IMR-90 (cell line): ENCODE measurements around the gene PACS1. TPM values are rescaled to one million over a fixed set of nuclear protein-coding genes. Genes with fewer than 3 reads are reported as not detected.
A peak's percentile ranks its signal among the peaks of the same experiment; 100 is the strongest.

Source experiments
- ATAC-seq: fragments of 200-7000 bp; cut with Tn5 transposase; 2 replicates; pipeline ENCODE4 v1.9.1; 2020; ENCODE audit warnings: low read depth, mild to moderate bottlenecking, moderate library complexity
- BruUV-seq: library from RNA; stranded (reverse); fragments of 400-500 nt; replicated peaks from 2 replicates; lab custom pipeline; 2021; lab: Mats Ljungman, UMichigan
- CTCF ChIA-PET: fragments of 300-600 bp; formaldehyde crosslinking; extraction: SDS; loops from one replicate; lab custom pipeline; 2021; ENCODE audit warnings: antibody characterized with exemption; lab: Yijun Ruan, JAX
- POLR2A ChIA-PET: fragments of 300-600 bp; sonication (Branson Sonifier 250); formaldehyde crosslinking; loops from one replicate; lab custom pipeline; 2022; ENCODE audit warnings: antibody characterized with exemption; ENCODE audit not compliant: unreplicated experiment; lab: Charles Lee
- DNase-seq: peaks from one replicate; pipeline ENCODE4 v3.0.0; 2013
- H2AFZ ChIP-seq: replicated peaks from 2 replicates; pipeline ENCODE3; 2013; ENCODE audit warnings: low read length, mild to moderate bottlenecking; ENCODE audit not compliant: poor library complexity
- H2AK5ac ChIP-seq: 2 replicates; pipeline ENCODE4 v1.6.1; 2013; ENCODE audit warnings: low read depth, low read length, inconsistent platforms
- H2AK9ac ChIP-seq: replicated peaks from 2 replicates; pipeline ENCODE3; 2013; ENCODE audit warnings: mild to moderate bottlenecking, low read depth, low read length, moderate library complexity; ENCODE audit not compliant: poor library complexity
- H2BK120ac ChIP-seq: 2 replicates; pipeline ENCODE4 v1.6.1; 2013; ENCODE audit warnings: low read depth, low read length, inconsistent platforms
- H2BK15ac ChIP-seq: 3 replicates; pipeline ENCODE4 v1.6.1; 2013; ENCODE audit warnings: low read depth, low read length, inconsistent platforms
- H2BK20ac ChIP-seq: 2 replicates; pipeline ENCODE4 v1.6.1; 2013; ENCODE audit warnings: low read depth, mild to moderate bottlenecking, inconsistent platforms, low read length, moderate library complexity
- H2BK5ac ChIP-seq: 2 replicates; pipeline ENCODE4 v1.6.1; 2013; ENCODE audit warnings: mild to moderate bottlenecking, low read depth, low read length, inconsistent platforms; ENCODE audit not compliant: poor library complexity, severe bottlenecking
- H3K14ac ChIP-seq: replicated peaks from 2 replicates; pipeline ENCODE4 v1.6.1; 2013; ENCODE audit warnings: low read depth, low read length, inconsistent platforms
- H3K18ac ChIP-seq: 2 replicates; pipeline ENCODE4 v1.6.1; 2013; ENCODE audit warnings: low read depth, low read length, control low read depth
- H3K23ac ChIP-seq: 2 replicates; pipeline ENCODE4 v1.6.1; 2013; ENCODE audit warnings: low read depth, low read length, inconsistent platforms
- H3K27ac ChIP-seq: 2 replicates; pipeline ENCODE4 v1.5.1; 2013; ENCODE audit warnings: mild to moderate bottlenecking, control low read depth, low read length; ENCODE audit not compliant: insufficient read depth
- H3K27me3 ChIP-seq: 2 replicates; pipeline ENCODE4 v1.6.1; 2013; ENCODE audit warnings: low read length; ENCODE audit not compliant: control insufficient read depth, insufficient read depth
- H3K36me3 ChIP-seq: 2 replicates; pipeline ENCODE4 v1.6.1; 2013; ENCODE audit warnings: low read length, mixed read lengths; ENCODE audit not compliant: control insufficient read depth, insufficient read depth
- H3K4ac ChIP-seq: 2 replicates; pipeline ENCODE4 v1.6.1; 2013; ENCODE audit warnings: low read depth, low read length, inconsistent platforms
- H3K4me1 ChIP-seq: 2 replicates; pipeline ENCODE4 v1.6.1; 2013; ENCODE audit warnings: low read length, mixed read lengths; ENCODE audit not compliant: control insufficient read depth, insufficient read depth
- H3K4me2 ChIP-seq: 2 replicates; pipeline ENCODE4 v1.6.1; 2013; ENCODE audit warnings: low read depth, mild to moderate bottlenecking, control low read depth, low read length, moderate library complexity
- H3K4me3 ChIP-seq: 2 replicates; pipeline ENCODE4 v1.5.1; 2013; ENCODE audit warnings: low read depth, mild to moderate bottlenecking, control low read depth, low read length, moderate library complexity; ENCODE audit not compliant: insufficient read depth
- H3K56ac ChIP-seq: 2 replicates; pipeline ENCODE4 v1.6.1; 2013; ENCODE audit warnings: low read length, inconsistent platforms; ENCODE audit not compliant: insufficient read depth; ENCODE audit errors: extremely low read depth
- H3K79me1 ChIP-seq, 2 experiments: 2 replicates each; pipeline ENCODE4 v1.6.1; 2013; ENCODE audit warnings: low read length in 2 of 2, inconsistent platforms in 1 of 2, low read depth in 1 of 2
- H3K9ac ChIP-seq: 2 replicates; pipeline ENCODE4 v1.6.1; 2013; ENCODE audit warnings: low read depth, low read length, control low read depth
- H3K9me1 ChIP-seq: 2 replicates; pipeline ENCODE4 v1.6.1; 2013; ENCODE audit warnings: low read length, inconsistent platforms; ENCODE audit not compliant: insufficient read depth
- H3K9me3 ChIP-seq: 2 replicates; pipeline ENCODE4 v1.6.1; 2013; ENCODE audit warnings: low read length; ENCODE audit not compliant: control insufficient read depth, insufficient read depth
- H4K20me1 ChIP-seq: 2 replicates; pipeline ENCODE4 v1.6.1; 2013; ENCODE audit warnings: low read length, inconsistent platforms; ENCODE audit not compliant: insufficient read depth
- H4K5ac ChIP-seq: 2 replicates; pipeline ENCODE4 v1.6.1; 2013; ENCODE audit warnings: mild to moderate bottlenecking, low read depth, low read length, control low read depth
- H4K8ac ChIP-seq, 2 experiments: 2 replicates each; pipeline ENCODE4 v1.6.1; 2013; ENCODE audit warnings: low read depth in 2 of 2, low read length in 2 of 2, control low read depth in 1 of 2, inconsistent platforms in 1 of 2
- H4K91ac ChIP-seq: 2 replicates; pipeline ENCODE4 v1.6.1; 2013; ENCODE audit warnings: low read depth, low read length, inconsistent platforms; ENCODE audit not compliant: insufficient read depth
- BHLHE40 ChIP-seq: fragments of 150-350 bp; IDR thresholded peaks from 2 replicates; pipeline ENCODE4 v1.6.1; 2016; ENCODE audit warnings: mild to moderate bottlenecking, low read depth, low read length
- CEBPB ChIP-seq: IDR thresholded peaks from 2 replicates; pipeline ENCODE4 v1.6.1; 2012; ENCODE audit warnings: low read depth, low read length, improper control_type of control experiment
- CHD1 ChIP-seq: IDR thresholded peaks from 2 replicates; pipeline ENCODE4 v1.6.1; 2012; ENCODE audit warnings: low read depth, low read length, improper control_type of control experiment
- CTCF ChIP-seq: conservative IDR thresholded peaks from 2 replicates; pipeline ENCODE4 v1.5.1; 2012; ENCODE audit warnings: mild to moderate bottlenecking, low read depth, low read length, improper control_type of control experiment
- ELK1 ChIP-seq: fragments of 150-350 bp; IDR thresholded peaks from 2 replicates; pipeline ENCODE4 v1.6.1; 2016; ENCODE audit warnings: low read depth, mild to moderate bottlenecking, low read length, moderate library complexity, borderline replicate concordance
- FOS ChIP-seq: fragments of 150-350 bp; IDR thresholded peaks from 2 replicates; pipeline ENCODE4 v1.6.1; 2016; ENCODE audit warnings: low read depth, low read length
- MAFK ChIP-seq: IDR thresholded peaks from 2 replicates; pipeline ENCODE4 v1.6.1; 2012; ENCODE audit warnings: low read depth, low read length, improper control_type of control experiment
- MAZ ChIP-seq: IDR thresholded peaks from 2 replicates; pipeline ENCODE4 v1.6.1; 2012; ENCODE audit warnings: low read depth, mild to moderate bottlenecking, low read length, improper control_type of control experiment, moderate library complexity, borderline replicate concordance
- MXI1 ChIP-seq: IDR thresholded peaks from 2 replicates; pipeline ENCODE4 v1.6.1; 2012; ENCODE audit warnings: low read depth, mild to moderate bottlenecking, low read length, moderate library complexity, borderline replicate concordance
- NFE2L2 ChIP-seq: fragments of 150-350 bp; IDR thresholded peaks from 2 replicates; pipeline ENCODE4 v1.6.1; 2016; ENCODE audit warnings: low read depth, mild to moderate bottlenecking, low read length
- POLR2A ChIP-seq: IDR thresholded peaks from 2 replicates; pipeline ENCODE4 v1.6.1; 2012; ENCODE audit warnings: mild to moderate bottlenecking, low read depth, low read length
- RAD21 ChIP-seq: IDR thresholded peaks from 2 replicates; pipeline ENCODE4 v1.6.1; 2012; ENCODE audit warnings: low read length, improper control_type of control experiment
- RCOR1 ChIP-seq: IDR thresholded peaks from 2 replicates; pipeline ENCODE4 v1.6.1; 2012; ENCODE audit warnings: mild to moderate bottlenecking, low read length, improper control_type of control experiment; ENCODE audit not compliant: insufficient replicate concordance
- RFX5 ChIP-seq: IDR thresholded peaks from 2 replicates; pipeline ENCODE4 v1.8.0; 2012; ENCODE audit warnings: low read depth, mild to moderate bottlenecking, low read length, moderate library complexity
- USF2 ChIP-seq: fragments of 150-350 bp; IDR thresholded peaks from 2 replicates; pipeline ENCODE4 v1.6.1; 2017; ENCODE audit warnings: mild to moderate bottlenecking, antibody characterized with exemption, low read length, low read depth
- WGBS, 2 experiments: methylation state at CpG; one replicate each; pipeline versions ENCODE4 v1.1.5 to v1.1.7; 2013; ENCODE audit warnings: missing lambda C conversion rate in 2 of 2; ENCODE audit not compliant: insufficient read length in 1 of 2; ENCODE audit errors: extremely low coverage in 2 of 2; 5-methylcytosine and 5-hydroxymethylcytosine counted together
- dilution Hi-C: fragments of 300-500 bp; cut with HindIII; formaldehyde crosslinking; loops from one replicate; pipeline ENCODE4 v1.14.3; 2018; ENCODE audit warnings: low sequenced_read_pairs; ENCODE audit not compliant: unreplicated experiment
- in situ Hi-C: fragments of 300-500 bp; cut with MboI; formaldehyde crosslinking; loops from 3 replicates; pipeline ENCODE4 v1.14.3; 2019; ENCODE audit warnings: low sequenced_read_pairs, inconsistent platforms, mixed read lengths
- intact Hi-C: fragments of 100-400 bp; cut with micrococcal nuclease; formaldehyde crosslinking; loops from 2 replicates; pipeline ENCODE4 v1.10.0; 2022
- polyA plus RNA-seq, 3 experiments: library from polyadenylated mRNA; depleted of rRNA; stranded (reverse); fragments of >200 nt; gene quantifications; 2 replicates each; pipeline ENCODE4 v1.2.3, GENCODE V29; 2012; ENCODE audit warnings: low replicate concordance in 1 of 3
- total RNA-seq: library from RNA; depleted of rRNA; stranded (reverse); fragments of >200 nt; gene quantifications from 2 replicates; pipeline ENCODE4 v1.2.3, GENCODE V29; 2012

PACS1 gene
- total and polyA plus RNA-seq, 2 of the 4 experiments (the other 2 are of a cell fraction) = 7.3 to 32.0 TPM

GRCh38 chr11:66082946-66083698, 13.1 kb downstream of the PACS1 start:
- Histone ChIP-seq H3K23ac (peak overlapping the region; percentile 44; the same call in 1 of the 2 replicates), H3K9ac (no peak overlapping the region), H3K56ac (no peak overlapping the region), H2BK20ac (no peak overlapping the region), H2BK120ac (no peak overlapping the region), H2BK15ac (no peak overlapping the region), H2AK9ac (no peak overlapping the region), H3K27me3 (no peaks in the 10 kb centered on the region), H4K8ac (no peak overlapping the region), H3K27ac (no peak overlapping the region), H2AK5ac (no peak overlapping the region), H4K91ac (no peak overlapping the region), H3K9me1 (peaks cover 14% of the 10 kb centered on the region), H3K4me1 (peaks cover 21% of the 10 kb centered on the region), H3K4me2 (no peak overlapping the region), H4K20me1 (peaks cover 73% of the 10 kb centered on the region), H3K36me3 (no peaks in the 10 kb centered on the region), H4K5ac (no peak overlapping the region), H3K18ac (no peak overlapping the region), H3K14ac (no peak overlapping the region), H3K4me3 (no peak overlapping the region), H2BK5ac (no peak overlapping the region), H2AFZ (no peak overlapping the region), H3K9me3 (no peaks in the 10 kb centered on the region), H3K4ac (no peak overlapping the region), H3K79me1 (peaks cover 23 to 83% of the 10 kb centered on the region in 2 experiments)
- CTCF ChIA-PET = no interaction called here
- ATAC-seq (peak; percentile 19; the same call in 1 of the 2 replicates), DNase-seq (no peak)
- POLR2A ChIA-PET = no interaction called here
- in situ Hi-C loops = no loop called here
- no CpG with 5 or more reads among the region's 4 CpGs for WGBS, 2 experiments
- dilution Hi-C loops = no loop called here
- intact Hi-C loops = loop anchor here (5.0 to 10.0 kb wide), 2 partner anchors 34 to 122 kb away; no protein-coding TSS in a partner anchor
- BruUV-seq = no TSS peak
- no peak for TF ChIP-seq CEBPB
- TF ChIP-seq POLR2A = no peak
- no peak for TF ChIP-seq USF2
- no peak for TF ChIP-seq CTCF
- TF ChIP-seq RCOR1 = no peak
- no peak for TF ChIP-seq NFE2L2
- TF ChIP-seq RFX5 = no peak
- TF ChIP-seq MXI1 = no peak
- no peak for TF ChIP-seq FOS
- no peak for TF ChIP-seq MAZ
- TF ChIP-seq MAFK = no peak
- no peak for TF ChIP-seq RAD21
- no peak for TF ChIP-seq CHD1
- no peak for TF ChIP-seq ELK1
- no peak for TF ChIP-seq BHLHE40
